ENCODE results near the gene ANO2.

DNA sequence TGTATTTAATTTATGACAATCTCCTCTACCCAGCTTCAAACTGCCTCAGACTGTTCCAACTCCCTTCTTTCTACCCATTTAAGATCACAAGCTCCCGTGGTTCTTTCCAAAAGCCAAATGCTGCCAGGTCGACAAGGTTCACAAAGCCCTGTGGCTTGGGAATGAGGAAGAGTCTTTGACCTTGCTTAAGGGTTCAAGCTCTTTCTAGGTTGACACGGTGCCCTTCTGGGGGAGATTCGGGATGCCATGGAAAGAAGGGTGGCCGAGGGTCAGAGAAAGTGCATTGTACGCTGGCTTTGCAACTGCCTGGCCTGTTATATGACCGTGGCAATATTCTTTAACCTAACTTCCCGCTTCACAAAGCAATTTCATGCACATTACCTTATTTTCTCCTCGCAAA, 239.3 kb downstream of the ANO2 start:
- TF ChIP-seq, protein P1, sequence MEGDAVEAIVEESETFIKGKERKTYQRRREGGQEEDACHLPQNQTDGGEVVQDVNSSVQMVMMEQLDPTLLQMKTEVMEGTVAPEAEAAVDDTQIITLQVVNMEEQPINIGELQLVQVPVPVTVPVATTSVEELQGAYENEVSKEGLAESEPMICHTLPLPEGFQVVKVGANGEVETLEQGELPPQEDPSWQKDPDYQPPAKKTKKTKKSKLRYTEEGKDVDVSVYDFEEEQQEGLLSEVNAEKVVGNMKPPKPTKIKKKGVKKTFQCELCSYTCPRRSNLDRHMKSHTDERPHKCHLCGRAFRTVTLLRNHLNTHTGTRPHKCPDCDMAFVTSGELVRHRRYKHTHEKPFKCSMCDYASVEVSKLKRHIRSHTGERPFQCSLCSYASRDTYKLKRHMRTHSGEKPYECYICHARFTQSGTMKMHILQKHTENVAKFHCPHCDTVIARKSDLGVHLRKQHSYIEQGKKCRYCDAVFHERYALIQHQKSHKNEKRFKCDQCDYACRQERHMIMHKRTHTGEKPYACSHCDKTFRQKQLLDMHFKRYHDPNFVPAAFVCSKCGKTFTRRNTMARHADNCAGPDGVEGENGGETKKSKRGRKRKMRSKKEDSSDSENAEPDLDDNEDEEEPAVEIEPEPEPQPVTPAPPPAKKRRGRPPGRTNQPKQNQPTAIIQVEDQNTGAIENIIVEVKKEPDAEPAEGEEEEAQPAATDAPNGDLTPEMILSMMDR (IDR thresholded peaks at IDR 0.05; ENCODE audit: poor library complexity, severe bottlenecking): no peak
- TF ChIP-seq POLR2AphosphoS5 (IDR thresholded peaks at IDR 0.05): no peak
- TF ChIP-seq EZH2 (IDR thresholded peaks at IDR 0.05; ENCODE audit: borderline replicate concordance, insufficient read depth, low read length, poor library complexity, severe bottlenecking): no peak
- TF ChIP-seq, protein P2, sequence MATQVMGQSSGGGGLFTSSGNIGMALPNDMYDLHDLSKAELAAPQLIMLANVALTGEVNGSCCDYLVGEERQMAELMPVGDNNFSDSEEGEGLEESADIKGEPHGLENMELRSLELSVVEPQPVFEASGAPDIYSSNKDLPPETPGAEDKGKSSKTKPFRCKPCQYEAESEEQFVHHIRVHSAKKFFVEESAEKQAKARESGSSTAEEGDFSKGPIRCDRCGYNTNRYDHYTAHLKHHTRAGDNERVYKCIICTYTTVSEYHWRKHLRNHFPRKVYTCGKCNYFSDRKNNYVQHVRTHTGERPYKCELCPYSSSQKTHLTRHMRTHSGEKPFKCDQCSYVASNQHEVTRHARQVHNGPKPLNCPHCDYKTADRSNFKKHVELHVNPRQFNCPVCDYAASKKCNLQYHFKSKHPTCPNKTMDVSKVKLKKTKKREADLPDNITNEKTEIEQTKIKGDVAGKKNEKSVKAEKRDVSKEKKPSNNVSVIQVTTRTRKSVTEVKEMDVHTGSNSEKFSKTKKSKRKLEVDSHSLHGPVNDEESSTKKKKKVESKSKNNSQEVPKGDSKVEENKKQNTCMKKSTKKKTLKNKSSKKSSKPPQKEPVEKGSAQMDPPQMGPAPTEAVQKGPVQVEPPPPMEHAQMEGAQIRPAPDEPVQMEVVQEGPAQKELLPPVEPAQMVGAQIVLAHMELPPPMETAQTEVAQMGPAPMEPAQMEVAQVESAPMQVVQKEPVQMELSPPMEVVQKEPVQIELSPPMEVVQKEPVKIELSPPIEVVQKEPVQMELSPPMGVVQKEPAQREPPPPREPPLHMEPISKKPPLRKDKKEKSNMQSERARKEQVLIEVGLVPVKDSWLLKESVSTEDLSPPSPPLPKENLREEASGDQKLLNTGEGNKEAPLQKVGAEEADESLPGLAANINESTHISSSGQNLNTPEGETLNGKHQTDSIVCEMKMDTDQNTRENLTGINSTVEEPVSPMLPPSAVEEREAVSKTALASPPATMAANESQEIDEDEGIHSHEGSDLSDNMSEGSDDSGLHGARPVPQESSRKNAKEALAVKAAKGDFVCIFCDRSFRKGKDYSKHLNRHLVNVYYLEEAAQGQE (IDR thresholded peaks at IDR 0.05; ENCODE audit: borderline replicate concordance): no peak
- no peak for TF ChIP-seq MXI1 (conservative IDR thresholded peaks at IDR 0.05; ENCODE audit: poor library complexity, severe bottlenecking)
- TF ChIP-seq TAF1 (IDR thresholded peaks at IDR 0.05; ENCODE audit: low read depth): no peak
- no peak for TF ChIP-seq EP300 (conservative IDR thresholded peaks at IDR 0.05; ENCODE audit: poor library complexity, severe bottlenecking)
- TF ChIP-seq RAD21 (conservative IDR thresholded peaks at IDR 0.05): no peak

Data from neural cell (in vitro differentiated cells).